Esophagus muscularis mucosa (tissue), 4 donors: ENCODE data around the gene TMEM218. TPM values are rescaled to one million over a fixed set of nuclear protein-coding genes. Genes with fewer than 3 reads are reported as not detected.

Experiments
- DNase-seq: peaks from one replicate; pipeline ENCODE4 v3.0.0-alpha.2; 2017; ENCODE audit errors: extremely low spot score
- H3K27ac ChIP-seq, 4 donors: fragments of 200-600 bp; sonication (generic); replicated peaks in 1 of 4; 1 replicate in 3 of 4; 2 replicates in 1 of 4; pipeline ENCODE4 v1.5.1; 2016 to 2019; ENCODE audit warnings: mild to moderate bottlenecking in 1 of 4
- H3K27me3 ChIP-seq, 4 donors: fragments of 200-600 bp; sonication (generic); one replicate each; pipeline versions ENCODE4 v1.5.1 to v1.6.0; 2016 to 2019
- H3K36me3 ChIP-seq, 4 donors: fragments of 200-600 bp; sonication (generic); one replicate each; pipeline ENCODE4 v1.5.1; 2016 to 2019
- H3K4me1 ChIP-seq, 4 donors: fragments of 200-600 bp; sonication (generic); one replicate each; pipeline ENCODE4 v1.5.1; 2016 to 2019
- H3K4me3 ChIP-seq, 4 donors: fragments of 200-600 bp; sonication (generic); 1 replicate in 2 of 4; 2 replicates in 2 of 4; pipeline ENCODE4 v1.5.1; 2016 to 2019; ENCODE audit warnings: mild to moderate bottlenecking in 4 of 4, moderate library complexity in 1 of 4
- H3K9me3 ChIP-seq, 4 donors: fragments of 200-600 bp; sonication (generic); 1 replicate in 3 of 4; 2 replicates in 1 of 4; pipeline ENCODE4 v1.5.1; 2016 to 2019
- CTCF ChIP-seq, 3 experiments: fragments of 200-600 bp in 2 of 3; fragments of 450-650 bp in 1 of 3; sonication (generic) in 2 of 3; IDR thresholded peaks; one replicate each; pipeline ENCODE4 v1.5.1; 2017 to 2019; ENCODE audit warnings: antibody characterized with exemption in 3 of 3, mild to moderate bottlenecking in 2 of 3, moderate library complexity in 1 of 3
- EP300 ChIP-seq: sonication (generic); formaldehyde crosslinking; IDR thresholded peaks from one replicate; pipeline ENCODE4 v1.6.1; 2017; ENCODE audit warnings: antibody characterized with exemption
- POLR2A ChIP-seq: fragments of 450-650 bp; IDR thresholded peaks from one replicate; pipeline ENCODE4 v1.6.1; 2017; ENCODE audit warnings: antibody characterized with exemption, moderate library complexity, mild to moderate bottlenecking, low read depth
- POLR2AphosphoS5 ChIP-seq, 2 donors: sonication (generic); formaldehyde crosslinking; IDR thresholded peaks; one replicate each; pipeline ENCODE4 v1.6.1; 2017; ENCODE audit warnings: antibody characterized with exemption in 2 of 2
- WGBS: methylation state at CpG from one replicate; pipeline ENCODE4 v1.1.5; 2018; 5-methylcytosine and 5-hydroxymethylcytosine counted together
- intact Hi-C: fragments of 100-400 bp; cut with DNase I; formaldehyde crosslinking; loops from one replicate; pipeline ENCODE4 v1.15.1; 2023
- total RNA-seq, 4 donors: library from RNA; depleted of rRNA; stranded (reverse); fragments of >200 nt; gene quantifications; one replicate each; pipeline versions ENCODE4 v1.1.0 to v1.2.1, GENCODE V29; 2016

TMEM218 gene
- total RNA-seq, 4 donors from 2014 or later: 13.1 to 20.4 (median 15.5) TPM

- Histone ChIP-seq H3K9me3 (no peaks in the 10 kb centered on the region), H3K27me3 (peaks cover 0 to 18% (median 0%) of the 10 kb centered on the region in 4 donors), H3K4me3 (no peak overlapping the region), H3K36me3 (no peaks in the 10 kb centered on the region), H3K4me1 (no peaks in the 10 kb centered on the region), H3K27ac (no peak overlapping the region)
- intact Hi-C loops: no loop called here
- no peak for TF ChIP-seq CTCF (IDR thresholded peaks at IDR 0.05)
- 73% methylated on average over 4 of the region's 4 CpGs for WGBS
- no peak for DNase-seq
Observed at GRCh38 chr11:125155767-125156166, 44.3 kb upstream of the TMEM218 start.

GRCh38 chr11:125155100-125155444 lies 43.6 kb upstream of the TMEM218 start:
- Histone ChIP-seq H3K4me1 (no peaks in the 10 kb centered on the region), H3K27me3 (peaks cover 0 to 18% (median 0%) of the 10 kb centered on the region in 4 donors), H3K9me3 (no peaks in the 10 kb centered on the region), H3K4me3 (no peak overlapping the region), H3K27ac (no peak overlapping the region), H3K36me3 (no peaks in the 10 kb centered on the region)
- DNase-seq: no peak
- 84% methylated on average over 6 of the region's 6 CpGs for WGBS
- no peak for TF ChIP-seq POLR2AphosphoS5 (IDR thresholded peaks at IDR 0.05)
- no peak for TF ChIP-seq EP300
- TF ChIP-seq POLR2A: no peak
- no peak for TF ChIP-seq CTCF (IDR thresholded peaks at IDR 0.05)
- intact Hi-C loops: no loop called here

- Histone ChIP-seq H3K4me3 (no peak overlapping the region), H3K4me1 (no peaks in the 10 kb centered on the region), H3K27ac (no peak overlapping the region), H3K36me3 (no peaks in the 10 kb centered on the region), H3K27me3 (peaks cover 0 to 18% (median 0%) of the 10 kb centered on the region in 4 donors), H3K9me3 (no peaks in the 10 kb centered on the region)
- 39% methylated on average over 6 of the region's 7 CpGs for WGBS
- no peak for DNase-seq
- intact Hi-C loops: no loop called here
- no peak for TF ChIP-seq EP300
- no peak for TF ChIP-seq CTCF (IDR thresholded peaks at IDR 0.05)
- no peak for TF ChIP-seq POLR2AphosphoS5 (IDR thresholded peaks at IDR 0.05)
- TF ChIP-seq POLR2A: no peak
Observed at GRCh38 chr11:125154378-125155099, 43.1 kb upstream of the TMEM218 start.

GRCh38 chr11:125153837-125154236 lies 42.4 kb upstream of the TMEM218 start:
- WGBS: 100% methylated on average over 2 of the region's 2 CpGs
- no peak overlapping the region for H3K4me3 ChIP-seq
- no peak overlapping the region for H3K27ac ChIP-seq
- H3K27me3 ChIP-seq: peaks cover 0 to 18% (median 0%) of the 10 kb centered on the region in 4 donors
- no peak for TF ChIP-seq POLR2AphosphoS5 (IDR thresholded peaks at IDR 0.05)
- no peaks in the 10 kb centered on the region for H3K36me3 ChIP-seq
- no peak for DNase-seq
- H3K9me3 ChIP-seq: no peaks in the 10 kb centered on the region
- intact Hi-C loops: no loop called here
- no peaks in the 10 kb centered on the region for H3K4me1 ChIP-seq

GRCh38 chr11:125148743-125149142 lies 37.3 kb upstream of the TMEM218 start:
- 93% methylated on average over 5 of the region's 5 CpGs for WGBS
- Histone ChIP-seq H3K27me3 (peaks cover 0 to 7% (median 0%) of the 10 kb centered on the region in 4 donors), H3K36me3 (no peaks in the 10 kb centered on the region)

More at GRCh38 chr11:125148743-125149142, 37.3 kb upstream of the TMEM218 start:
- Histone ChIP-seq H3K4me1 (no peaks in the 10 kb centered on the region), H3K4me3 (no peak overlapping the region), H3K27ac (no peak overlapping the region), H3K9me3 (no peaks in the 10 kb centered on the region)
- no peak for DNase-seq
- TF ChIP-seq POLR2AphosphoS5 (IDR thresholded peaks at IDR 0.05) (no peak), CTCF (IDR thresholded peaks at IDR 0.05) (no peak), POLR2A (no peak), EP300 (no peak)
- intact Hi-C loops: no loop called here
